Heart left ventricle (tissue), 16 donors: ENCODE data around the gene STAP2. TPM values are rescaled to one million over a fixed set of nuclear protein-coding genes. Genes with fewer than 3 reads are reported as not detected.
"Not testable (repeated sequence)": the region's sequence is repeated elsewhere in the genome, so short reads cannot be mapped to it uniquely, and the experiment has no call there.

Experiments used
- ATAC-seq, 4 donors: fragments of 200-7000 bp; cut with Tn5 transposase; one replicate each; pipeline ENCODE4 v1.9.1; 2020 to 2022; ENCODE audit warnings: moderate library complexity in 4 of 4, mild to moderate bottlenecking in 3 of 4, moderate number of reproducible peaks in 1 of 4
- DNase-seq, 5 donors: peaks; one replicate each; pipeline ENCODE4 v3.0.0-alpha.2; 2020
- H3K27ac ChIP-seq, 12 donors: fragments of 200-600 bp; sonication (generic) in 4 of 12; one replicate each; pipeline versions ENCODE4 v1.5.0 to v1.8.0; 2016 to 2022; ENCODE audit warnings: mild to moderate bottlenecking in 2 of 12
- H3K27me3 ChIP-seq, 9 donors: fragments of 200-600 bp; sonication (generic) in 2 of 9; one replicate each; pipeline versions ENCODE4 v1.5.1 to v1.8.0; 2016 to 2022; ENCODE audit warnings: mild to moderate bottlenecking in 3 of 9
- H3K36me3 ChIP-seq, 9 donors: fragments of 200-600 bp; sonication (generic) in 2 of 9; one replicate each; pipeline versions ENCODE4 v1.5.0 to v1.8.0; 2018 to 2022; ENCODE audit warnings: mild to moderate bottlenecking in 2 of 9
- H3K4me1 ChIP-seq, 12 donors: fragments of 200-600 bp; sonication (generic) in 4 of 12; one replicate each; pipeline versions ENCODE4 v1.5.0 to v1.8.0; 2016 to 2022; ENCODE audit warnings: mild to moderate bottlenecking in 3 of 12
- H3K4me3 ChIP-seq, 12 donors: fragments of 200-600 bp; sonication (generic) in 4 of 12; one replicate each; pipeline versions ENCODE4 v1.5.0 to v1.8.0; 2017 to 2022; ENCODE audit warnings: mild to moderate bottlenecking in 9 of 12, moderate library complexity in 4 of 12
- H3K9me3 ChIP-seq, 12 donors: fragments of 200-600 bp; sonication (generic) in 4 of 12; one replicate each; pipeline versions ENCODE4 v1.5.0 to v1.8.0; 2016 to 2022; ENCODE audit warnings: mild to moderate bottlenecking in 1 of 12
- CTCF ChIP-seq, 12 donors: fragments of 200-600 bp; sonication (generic) in 4 of 12; IDR thresholded peaks; one replicate each; pipeline versions ENCODE4 v1.5.0 to v1.8.0; 2018 to 2022; ENCODE audit warnings: antibody characterized with exemption in 12 of 12, mild to moderate bottlenecking in 5 of 12
- POLR2A ChIP-seq, 2 donors: fragments of 450-650 bp; IDR thresholded peaks; one replicate each; pipeline ENCODE4 v1.6.1; 2017; ENCODE audit warnings: antibody characterized with exemption in 2 of 2, mild to moderate bottlenecking in 2 of 2, moderate library complexity in 2 of 2
- WGBS, 4 donors: extraction: QIAGEN DNeasy Blood & Tissue Kit in 2 of 4; methylation state at CpG; one replicate each; pipeline versions ENCODE4 v1.1.5 to v1.1.7; 2013 to 2018; 5-methylcytosine and 5-hydroxymethylcytosine counted together
- intact Hi-C, 10 donors: fragments of 100-400 bp; cut with DNase I; formaldehyde crosslinking; loops; one replicate each; pipeline versions ENCODE4 v1.11.1 to v1.14.2; 2022
- polyA plus RNA-seq, 2 donors: library from polyadenylated mRNA; stranded (reverse); fragments of 200-250 nt; gene quantifications; one replicate each; pipeline ENCODE4 v1.2.3, GENCODE V29; 2013
- total RNA-seq, 9 donors: library from RNA; depleted of rRNA in 2 of 9; stranded (reverse); fragments of >200 nt in 2 of 9; fragmentation: NEBNext Ultra II Directional in 3 of 9; extraction: Animal tissue kit (Norgen Biotek cat#: 25700) in 3 of 9; gene quantifications; one replicate each; pipeline versions ENCODE4 v1.1.0 to v1.2.4, GENCODE V29; 2016 to 2023
- donor health status: ischemic (EF 13 %, LVEDD 7.1; RV severe dilation, severe dysfunction).
- donor health status: healthy with polysubstance abuse.
- donor health status: DM: no; HTN: yes; CAD: no.
- donor health status: DM: no; HTN: no; CAD: no.
- donor health status: ischemic (EF 25% LVEDD 6.9; RV normal size, moderate dysfunction).
- donor health status: ischemic (EF 25% LVEDD 5.7; RV mildly dilated, moderate dysfunction).
- donor health status: healthy.
- donor health status: DM: yes; HTN: yes; CAD: no.
- donor health status: ischemic (EF 35%, LVEDD 5.7; RV mildly dilated, moderate dysfunction).
- donor health status: nonischemic (EF 11% LVEDD 7.7; RV severe dilation, severe dysfunction).
- donor health status: DM: yes; HTN: yes; CAD: no.
- donor health status: PGD.
- donor health status: ischemic (EF 29% LVEDD 5.4; RV normal size, mild dysfunction).
- donor health status: nonischemic (EF 23%, LVEDD 6.1; RV moderate dilation, normal function).

The STAP2 gene
- total and polyA plus RNA-seq, 11 donors, result 0.67 to 14.2 (median 1.9) TPM

GRCh38 chr19:4278419-4279266 is 60.0 kb downstream of the STAP2 start, which contains the start of gene SHD:
TSS of gene SHD (plus strand) at chr19:4279266. CDS start at chr19:4280064, 798 bp downstream.
- peaks cover 0 to 22% (median 9%) of the 10 kb centered on the region in 12 donors for H3K4me1 ChIP-seq
- H3K4me3 ChIP-seq, result peak within 1 kb of the TSS; percentile 5 to 51 (median 38)
- H3K27me3 ChIP-seq, result peaks cover 14 to 54% (median 33%) of the 10 kb centered on the region in 9 donors
- TF ChIP-seq CTCF (IDR thresholded peaks at IDR 0.05), result no peak
- TF ChIP-seq POLR2A (IDR thresholded peaks at IDR 0.05), result no peak
- intact Hi-C loops, result loop anchor here in 2 of 10 donors (10.0 kb wide), 1 partner anchor 246 kb away; no protein-coding TSS in a partner anchor
- DNase-seq, result no peak
- no peak for ATAC-seq
- H3K9me3 ChIP-seq, result no peaks in the 10 kb centered on the region
- 3 to 5% (median 4%) methylated on average over 29 to 42 of the region's 44 CpGs for WGBS, 4 donors
- H3K36me3 ChIP-seq, result no peaks in the 10 kb centered on the region
- no peak within 1 kb of the TSS for H3K27ac ChIP-seq

GRCh38 chr19:4278010-4278409 is 60.6 kb downstream of the STAP2 start:
- DNase-seq (no peak), ATAC-seq (no peak)
- H3K27me3 ChIP-seq, result peaks cover 14 to 51% (median 33%) of the 10 kb centered on the region in 9 donors
- intact Hi-C loops, result loop anchor here in 2 of 10 donors (10.0 kb wide), 1 partner anchor 247 kb away; no protein-coding TSS in a partner anchor
- no peak for TF ChIP-seq POLR2A (IDR thresholded peaks at IDR 0.05)
- H3K4me1 ChIP-seq, result peaks cover 0 to 22% (median 9%) of the 10 kb centered on the region in 12 donors
- WGBS, 4 donors, result 33 to 36% (median 35%) methylated on average over 4 of the region's 4 CpGs
- no peaks in the 10 kb centered on the region for H3K9me3 ChIP-seq
- no peak overlapping the region for H3K4me3 ChIP-seq
- H3K27ac ChIP-seq, result no peak overlapping the region
- H3K36me3 ChIP-seq, result no peaks in the 10 kb centered on the region

GRCh38 chr19:4277191-4277696 is 61.4 kb downstream of the STAP2 start:
- Histone ChIP-seq H3K9me3 (peaks cover 0 to under 1% (median 0%) of the 10 kb centered on the region in 12 donors), H3K4me3 (no peak overlapping the region), H3K4me1 (peaks cover 0 to 22% (median 9%) of the 10 kb centered on the region in 12 donors), H3K36me3 (peaks cover 0 to 5% (median 0%) of the 10 kb centered on the region in 9 donors), H3K27me3 (peaks cover 14 to 46% (median 33%) of the 10 kb centered on the region in 9 donors), H3K27ac (no peak overlapping the region)
- ATAC-seq (no peak), DNase-seq (no peak)
- intact Hi-C loops, result loop anchor here in 2 of 10 donors (10.0 kb wide), 1 partner anchor 248 kb away; no protein-coding TSS in a partner anchor
- TF ChIP-seq CTCF (IDR thresholded peaks at IDR 0.05) (no peak), POLR2A (IDR thresholded peaks at IDR 0.05) (no peak)
- 15 to 20% (median 17%) methylated on average over 16 of the region's 16 CpGs for WGBS, 4 donors

GRCh38 chr19:4274321-4274686 is 64.3 kb downstream of the STAP2 start:
- DNase-seq, H3K4me3 ChIP-seq, H3K9me3 ChIP-seq, H3K27ac ChIP-seq, ATAC-seq: not testable (repeated sequence)
- Histone ChIP-seq H3K27me3 (peaks cover 3 to 21% (median 8%) of the 10 kb centered on the region in 9 donors), H3K4me1 (peaks cover 0 to 13% (median 3%) of the 10 kb centered on the region in 12 donors), H3K36me3 (peaks cover 0 to 31% (median 14%) of the 10 kb centered on the region in 9 donors)
- 77 to 88% (median 86%) methylated on average over 6 of the region's 6 CpGs for WGBS, 4 donors
- intact Hi-C loops, result loop anchor here in 2 of 10 donors (10.0 kb wide), 1 partner anchor 250 kb away; no protein-coding TSS in a partner anchor

Other genes with a start within 250 kb of the STAP2 start
- gene MAP2K2, start 214.7 kb downstream of the STAP2 start, total RNA-seq, result 100 to 1,000 TPM in 7 of 9 donors, 10 to 100 TPM in 2; 95.3 to 154 (median 108) TPM
- gene MAP2K2, start 214.7 kb downstream of the STAP2 start, polyA plus RNA-seq, result 100 to 1,000 TPM; 131 to 204 TPM
- gene CREB3L3, start 185.2 kb downstream of the STAP2 start, total RNA-seq, result not detected
- not detected for gene CREB3L3, start 185.2 kb downstream of the STAP2 start, polyA plus RNA-seq
- gene SIRT6, start 156.3 kb downstream of the STAP2 start, total RNA-seq, result 10 to 100 TPM; 10.2 to 16.7 (median 12.7) TPM
- 10 to 100 TPM; 15.6 to 29.0 TPM for gene SIRT6, start 156.3 kb downstream of the STAP2 start, polyA plus RNA-seq
- 1 to 10 TPM in 2 of 9 donors, under 1 TPM in 4, not detected in 3; 0.23 to 1.4 (median 0.51) TPM for gene ANKRD24, start 156.1 kb downstream of the STAP2 start, total RNA-seq
- under 1 TPM; 0.12 to 0.30 TPM for gene ANKRD24, start 156.1 kb downstream of the STAP2 start, polyA plus RNA-seq
- gene EBI3, start 109.3 kb downstream of the STAP2 start, total RNA-seq, result 1 to 10 TPM in 4 of 9 donors, under 1 TPM in 5; 0.27 to 5.6 (median 0.54) TPM
- gene EBI3, start 109.3 kb downstream of the STAP2 start, polyA plus RNA-seq, result 1 to 10 TPM in 1 of 2 donors, under 1 TPM in 1; 0.88 to 1.4 TPM
- gene YJU2, start 91.7 kb downstream of the STAP2 start, total RNA-seq, result 10 to 100 TPM in 6 of 9 donors, 1 to 10 TPM in 3; 7.6 to 19.1 (median 10.4) TPM
- 10 to 100 TPM; 23.1 to 26.7 TPM for gene YJU2, start 91.7 kb downstream of the STAP2 start, polyA plus RNA-seq
- under 1 TPM in 1 of 9 donors, not detected in 8; 0.52 TPM for gene SHD, start 59.6 kb downstream of the STAP2 start, total RNA-seq
- not detected for gene SHD, start 59.6 kb downstream of the STAP2 start, polyA plus RNA-seq
- under 1 TPM in 3 of 9 donors, not detected in 6; 0.20 to 0.67 (median 0.30) TPM for gene TMIGD2, start 36.4 kb downstream of the STAP2 start, total RNA-seq
- under 1 TPM in 1 of 2 donors, not detected in 1; 0.06 TPM for gene TMIGD2, start 36.4 kb downstream of the STAP2 start, polyA plus RNA-seq
- 1 to 10 TPM in 1 of 9 donors, not detected in 8; 1.2 TPM for gene FSD1, start 34.2 kb downstream of the STAP2 start, total RNA-seq
- under 1 TPM in 1 of 2 donors, not detected in 1; 0.04 TPM for gene FSD1, start 34.2 kb downstream of the STAP2 start, polyA plus RNA-seq
- 10 to 100 TPM in 7 of 9 donors, 1 to 10 TPM in 2; 8.2 to 23.7 (median 19.0) TPM for gene MPND, start 4.7 kb upstream of the STAP2 start, total RNA-seq
- gene MPND, start 4.7 kb upstream of the STAP2 start, polyA plus RNA-seq, result 10 to 100 TPM; 14.4 to 21.9 TPM
- gene SH3GL1, start 61.7 kb upstream of the STAP2 start, total RNA-seq, result 10 to 100 TPM; 14.4 to 43.6 (median 22.2) TPM
- gene SH3GL1, start 61.7 kb upstream of the STAP2 start, polyA plus RNA-seq, result 10 to 100 TPM; 17.3 to 43.3 TPM
- gene CHAF1A, start 63.8 kb upstream of the STAP2 start, total RNA-seq, result 10 to 100 TPM in 1 of 9 donors, 1 to 10 TPM in 8; 3.0 to 10.7 (median 5.5) TPM
- gene CHAF1A, start 63.8 kb upstream of the STAP2 start, polyA plus RNA-seq, result 1 to 10 TPM; 2.9 to 5.6 TPM
- 100 to 1,000 TPM in 6 of 9 donors, 10 to 100 TPM in 3; 75.1 to 128 (median 109) TPM for gene UBXN6, start 119.0 kb upstream of the STAP2 start, total RNA-seq
- gene UBXN6, start 119.0 kb upstream of the STAP2 start, polyA plus RNA-seq, result 100 to 1,000 TPM; 127 to 137 TPM
- gene HDGFL2, start 133.5 kb upstream of the STAP2 start, total RNA-seq, result 100 to 1,000 TPM in 1 of 9 donors, 10 to 100 TPM in 8; 20.8 to 235 (median 29.9) TPM
- 10 to 100 TPM; 30.7 to 38.9 TPM for gene HDGFL2, start 133.5 kb upstream of the STAP2 start, polyA plus RNA-seq
- gene PLIN4, start 179.7 kb upstream of the STAP2 start, total RNA-seq, result 100 to 1,000 TPM; 110 to 292 (median 174) TPM
- 100 to 1,000 TPM in 1 of 2 donors, 10 to 100 TPM in 1; 55.5 to 241 TPM for gene PLIN4, start 179.7 kb upstream of the STAP2 start, polyA plus RNA-seq
- 10 to 100 TPM; 26.0 to 88.6 (median 42.7) TPM for gene PLIN5, start 196.4 kb upstream of the STAP2 start, total RNA-seq
- 10 to 100 TPM; 17.5 to 65.0 TPM for gene PLIN5, start 196.4 kb upstream of the STAP2 start, polyA plus RNA-seq
- gene LRG1, start 201.2 kb upstream of the STAP2 start, total RNA-seq, result 1 to 10 TPM in 2 of 9 donors, under 1 TPM in 7; 0.15 to 1.7 (median 0.36) TPM
- under 1 TPM; 0.23 to 0.30 TPM for gene LRG1, start 201.2 kb upstream of the STAP2 start, polyA plus RNA-seq
- gene SEMA6B, start 220.9 kb upstream of the STAP2 start, total RNA-seq, result 10 to 100 TPM in 5 of 9 donors, 1 to 10 TPM in 4; 6.4 to 29.7 (median 10.1) TPM
- 10 to 100 TPM in 1 of 2 donors, 1 to 10 TPM in 1; 6.0 to 16.5 TPM for gene SEMA6B, start 220.9 kb upstream of the STAP2 start, polyA plus RNA-seq